ENCODE data around the gene BZW1. TPM values are rescaled to one million over a fixed set of nuclear protein-coding genes. Genes with fewer than 3 reads are reported as not detected.

BZW1 gene
- total RNA-seq, 1 donor from 2014 or later: 302 TPM

GRCh38 chr2:200843993-200844948 lies 32.6 kb downstream of the BZW1 start:
- no peak overlapping the region for H3K27ac Mint-ChIP-seq (ENCODE audit: unreplicated experiment)
- H3K4me3 Mint-ChIP-seq (ENCODE audit: unreplicated experiment): no peak overlapping the region

GRCh38 chr2:200845194-200845593 lies 33.5 kb downstream of the BZW1 start:
- H3K36me3 Mint-ChIP-seq (ENCODE audit: low read depth, unreplicated experiment): no peaks in the 10 kb centered on the region
- TF ChIP-seq CTCF (IDR thresholded peaks at IDR 0.05; ENCODE audit: unreplicated experiment): no peak
- DNase-seq (ENCODE audit: low spot score): no peak
- no peaks in the 10 kb centered on the region for H3K27me3 Mint-ChIP-seq (ENCODE audit: unreplicated experiment)
- no peak overlapping the region for H3K4me3 Mint-ChIP-seq (ENCODE audit: unreplicated experiment)
- no peaks in the 10 kb centered on the region for H3K4me1 Mint-ChIP-seq (ENCODE audit: unreplicated experiment)
- no peaks in the 10 kb centered on the region for H3K9me3 Mint-ChIP-seq (ENCODE audit: unreplicated experiment)
- no peak overlapping the region for H3K27ac Mint-ChIP-seq (ENCODE audit: unreplicated experiment)

More at GRCh38 chr2:200843993-200844948, 32.6 kb downstream of the BZW1 start:
- DNase-seq (ENCODE audit: low spot score): no peak
- Mint-ChIP-seq H3K27me3 (ENCODE audit: unreplicated experiment) (no peaks in the 10 kb centered on the region), H3K36me3 (ENCODE audit: low read depth, unreplicated experiment) (no peaks in the 10 kb centered on the region), H3K4me1 (ENCODE audit: unreplicated experiment) (no peaks in the 10 kb centered on the region), H3K9me3 (ENCODE audit: unreplicated experiment) (no peaks in the 10 kb centered on the region)
- no peak for TF ChIP-seq CTCF (IDR thresholded peaks at IDR 0.05; ENCODE audit: unreplicated experiment)

GRCh38 chr2:200845669-200846325 lies 34.1 kb downstream of the BZW1 start:
- DNase-seq (ENCODE audit: low spot score): no peak
- Mint-ChIP-seq H3K4me3 (ENCODE audit: unreplicated experiment) (no peak overlapping the region), H3K27ac (ENCODE audit: unreplicated experiment) (no peak overlapping the region), H3K27me3 (ENCODE audit: unreplicated experiment) (no peaks in the 10 kb centered on the region), H3K4me1 (ENCODE audit: unreplicated experiment) (no peaks in the 10 kb centered on the region), H3K36me3 (ENCODE audit: low read depth, unreplicated experiment) (no peaks in the 10 kb centered on the region), H3K9me3 (ENCODE audit: unreplicated experiment) (no peaks in the 10 kb centered on the region)
- no peak for TF ChIP-seq CTCF (IDR thresholded peaks at IDR 0.05; ENCODE audit: unreplicated experiment)

- H3K36me3 Mint-ChIP-seq (ENCODE audit: low read depth, unreplicated experiment): peaks cover 1% of the 10 kb centered on the region
These were observed 35.6 kb downstream of the BZW1 start for GRCh38 chr2:200847269-200847668.

More at GRCh38 chr2:200847269-200847668, 35.6 kb downstream of the BZW1 start:
- Mint-ChIP-seq H3K27ac (ENCODE audit: unreplicated experiment) (no peak overlapping the region), H3K9me3 (ENCODE audit: unreplicated experiment) (no peaks in the 10 kb centered on the region), H3K4me3 (ENCODE audit: unreplicated experiment) (no peak overlapping the region), H3K4me1 (ENCODE audit: unreplicated experiment) (no peaks in the 10 kb centered on the region), H3K27me3 (ENCODE audit: unreplicated experiment) (no peaks in the 10 kb centered on the region)
- TF ChIP-seq CTCF (IDR thresholded peaks at IDR 0.05; ENCODE audit: unreplicated experiment): no peak
- DNase-seq (ENCODE audit: low spot score): no peak
